ENCODE measurements around the gene PRRG4. TPM values are rescaled to one million over a fixed set of nuclear protein-coding genes. Genes with fewer than 3 reads are reported as not detected.

PRRG4 gene
- total RNA-seq, 1 experiment from 2014 or later: 1.2 TPM

- Mint-ChIP-seq H3K36me3 (ENCODE audit: insufficient read depth in 1 of 3, low read depth in 3 of 3) (no peaks in the 10 kb centered on the region), H3K9me3 (no peaks in the 10 kb centered on the region; a peak in 1 of 5 replicates), H3K27ac (no peak overlapping the region), H3K27me3 (ENCODE audit: low read depth) (peaks cover 6% of the 10 kb centered on the region), H3K4me3 (peak overlapping the region in 1 of 2 experiments; percentile 16; a peak in 1 of 5 replicates), H3K4me1 (peaks cover 3 to 6% of the 10 kb centered on the region in 2 experiments; a peak in 3 of 4 replicates)
- Histone ChIP-seq H4K91ac (ENCODE audit: insufficient read length, low read depth, low read length) (no peak overlapping the region), H3K79me1 (ENCODE audit: insufficient read depth, low read depth, low read length, poor library complexity, severe bottlenecking) (no peaks in the 10 kb centered on the region), H4K8ac (replicated peaks; ENCODE audit: insufficient read length, low read depth, low read length) (no peak overlapping the region), H2BK20ac (ENCODE audit: low read depth, low read length, poor library complexity, severe bottlenecking) (no peak overlapping the region), H3K14ac (ENCODE audit: insufficient read depth, low read length) (no peak overlapping the region), H3K4me1 (ENCODE audit: insufficient read depth, low read length) (no peaks in the 10 kb centered on the region), H3K9me3 (ENCODE audit: control insufficient read depth, low read depth, low read length) (no peaks in the 10 kb centered on the region), H2BK12ac (ENCODE audit: insufficient read length, low read depth, low read length) (no peak overlapping the region), H2BK5ac (ENCODE audit: insufficient read length, low read length) (no peak overlapping the region), H3T11ph (ENCODE audit: low read length) (no peak overlapping the region), H3K4ac (ENCODE audit: low read depth, low read length) (no peak overlapping the region), H3K9ac (ENCODE audit: extremely low read depth, insufficient read length, low read length) (no peak overlapping the region), H3K27ac (ENCODE audit: insufficient read length, low read depth, low read length) (no peak overlapping the region), H4K20me1 (ENCODE audit: control insufficient read depth, insufficient read depth, insufficient read length) (no peaks in the 10 kb centered on the region), H2AK5ac (ENCODE audit: insufficient read length, low read length) (no peak overlapping the region), H3K23ac (ENCODE audit: insufficient read length, low read depth, low read length) (no peak overlapping the region), H3K18ac (ENCODE audit: insufficient read length, low read depth, low read length) (no peak overlapping the region), H3K27me3 (ENCODE audit: insufficient read depth, low read length) (no peaks in the 10 kb centered on the region), H2BK120ac (ENCODE audit: low read depth, low read length, poor library complexity, severe bottlenecking) (no peak overlapping the region), H3K23me2 (ENCODE audit: insufficient read length, low read depth, low read length, poor library complexity, severe bottlenecking) (no peaks in the 10 kb centered on the region), H2AFZ (ENCODE audit: low read length) (no peak overlapping the region), H3K56ac (ENCODE audit: insufficient read length, low read depth, low read length) (no peak overlapping the region), H2BK15ac (ENCODE audit: low read depth, low read length) (no peak overlapping the region), H3K79me2 (ENCODE audit: insufficient read depth, low read length) (no peaks in the 10 kb centered on the region), H4K5ac (ENCODE audit: insufficient read length, low read depth, low read length) (no peak overlapping the region), H3K4me2 (ENCODE audit: insufficient read depth, insufficient read length, low read length) (no peak overlapping the region)
- DNase-seq: peak; percentile 36
- TF ChIP-seq, protein P1, sequence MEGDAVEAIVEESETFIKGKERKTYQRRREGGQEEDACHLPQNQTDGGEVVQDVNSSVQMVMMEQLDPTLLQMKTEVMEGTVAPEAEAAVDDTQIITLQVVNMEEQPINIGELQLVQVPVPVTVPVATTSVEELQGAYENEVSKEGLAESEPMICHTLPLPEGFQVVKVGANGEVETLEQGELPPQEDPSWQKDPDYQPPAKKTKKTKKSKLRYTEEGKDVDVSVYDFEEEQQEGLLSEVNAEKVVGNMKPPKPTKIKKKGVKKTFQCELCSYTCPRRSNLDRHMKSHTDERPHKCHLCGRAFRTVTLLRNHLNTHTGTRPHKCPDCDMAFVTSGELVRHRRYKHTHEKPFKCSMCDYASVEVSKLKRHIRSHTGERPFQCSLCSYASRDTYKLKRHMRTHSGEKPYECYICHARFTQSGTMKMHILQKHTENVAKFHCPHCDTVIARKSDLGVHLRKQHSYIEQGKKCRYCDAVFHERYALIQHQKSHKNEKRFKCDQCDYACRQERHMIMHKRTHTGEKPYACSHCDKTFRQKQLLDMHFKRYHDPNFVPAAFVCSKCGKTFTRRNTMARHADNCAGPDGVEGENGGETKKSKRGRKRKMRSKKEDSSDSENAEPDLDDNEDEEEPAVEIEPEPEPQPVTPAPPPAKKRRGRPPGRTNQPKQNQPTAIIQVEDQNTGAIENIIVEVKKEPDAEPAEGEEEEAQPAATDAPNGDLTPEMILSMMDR (conservative IDR thresholded peaks at IDR 0.05): peak; percentile 85
- WGBS (ENCODE audit: extremely low coverage, insufficient read length, low lambda C conversion rate): no CpG with 5 or more reads among the region's 13 CpGs
Observed at GRCh38 chr11:32792948-32793475, 36.7 kb upstream of the PRRG4 start.

Measured in H9 (cell line).